ENCODE measurements around the gene C10orf90. TPM values are rescaled to one million over a fixed set of nuclear protein-coding genes. Genes with fewer than 3 reads are reported as not detected.

C10orf90 gene
- total RNA-seq, 2 donors from 2014 or later: 0.33 TPM; not detected in 1

GRCh38 chr10:126434235-126434634, 236.3 kb downstream of the C10orf90 start:
- Mint-ChIP-seq H3K36me3 (ENCODE audit: low read depth) (no peaks in the 10 kb centered on the region), H3K4me1 (peaks cover 18% of the 10 kb centered on the region), H3K27ac (peak overlapping the region; percentile 3), H3K9me3 (no peaks in the 10 kb centered on the region), H3K4me3 (no peak overlapping the region), H3K27me3 (ENCODE audit: insufficient read depth) (peaks cover 8% of the 10 kb centered on the region)
- no peak for TF ChIP-seq CTCF (conservative IDR thresholded peaks at IDR 0.05)
- Histone ChIP-seq H3K4me3 (ENCODE audit: low read length) (peak overlapping the region; percentile 48), H3K9ac (ENCODE audit: extremely low read depth, low read length, poor library complexity, severe bottlenecking) (no peak overlapping the region), H3K27me3 (ENCODE audit: control insufficient read depth, insufficient read depth, low read length, poor library complexity, severe bottlenecking) (peaks cover 11% of the 10 kb centered on the region), H3K27ac (ENCODE audit: low read depth, low read length) (no peak overlapping the region), H3K9me3 (ENCODE audit: control insufficient read depth, low read length) (no peaks in the 10 kb centered on the region), H3K4me1 (ENCODE audit: control insufficient read depth, insufficient read depth, low read length) (peaks cover 11% of the 10 kb centered on the region), H3K36me3 (ENCODE audit: control insufficient read depth, insufficient read depth, low read length) (no peaks in the 10 kb centered on the region)
- WGBS, 2 experiments (ENCODE audit: insufficient coverage in 1 of 2, insufficient read length in 1 of 2): 41 to 78% methylated on average over 5 of the region's 5 CpGs
- DNase-seq: no peak

- Mint-ChIP-seq H3K4me3 (no peak overlapping the region), H3K9me3 (no peaks in the 10 kb centered on the region), H3K27ac (no peak overlapping the region), H3K36me3 (ENCODE audit: low read depth) (no peaks in the 10 kb centered on the region), H3K4me1 (peaks cover 18% of the 10 kb centered on the region), H3K27me3 (ENCODE audit: insufficient read depth) (peaks cover 8% of the 10 kb centered on the region)
- H3K36me3 ChIP-seq (ENCODE audit: control insufficient read depth, insufficient read depth, low read length): no peaks in the 10 kb centered on the region
- no peak overlapping the region for H3K9ac ChIP-seq (ENCODE audit: extremely low read depth, low read length, poor library complexity, severe bottlenecking)
- H3K27me3 ChIP-seq (ENCODE audit: control insufficient read depth, insufficient read depth, low read length, poor library complexity, severe bottlenecking): peaks cover 11% of the 10 kb centered on the region
- H3K4me1 ChIP-seq (ENCODE audit: control insufficient read depth, insufficient read depth, low read length): peaks cover 11% of the 10 kb centered on the region
- no peaks in the 10 kb centered on the region for H3K9me3 ChIP-seq (ENCODE audit: control insufficient read depth, low read length)
- no peak overlapping the region for H3K4me3 ChIP-seq (ENCODE audit: low read length)
- no peak overlapping the region for H3K27ac ChIP-seq (ENCODE audit: low read depth, low read length)
- 93 to 96% methylated on average over 3 to 4 of the region's 5 CpGs for WGBS, 2 experiments (ENCODE audit: insufficient coverage in 1 of 2, insufficient read length in 1 of 2)
- DNase-seq: no peak
- TF ChIP-seq CTCF (conservative IDR thresholded peaks at IDR 0.05): no peak
Measured at GRCh38 chr10:126433351-126433750, 237.1 kb downstream of the C10orf90 start.

GRCh38 chr10:126432507-126432906, 238.0 kb downstream of the C10orf90 start:
- Histone ChIP-seq H3K9ac (ENCODE audit: extremely low read depth, low read length, poor library complexity, severe bottlenecking) (no peak overlapping the region), H3K9me3 (ENCODE audit: control insufficient read depth, low read length) (no peaks in the 10 kb centered on the region), H3K27me3 (ENCODE audit: control insufficient read depth, insufficient read depth, low read length, poor library complexity, severe bottlenecking) (peaks cover 11% of the 10 kb centered on the region), H3K27ac (ENCODE audit: low read depth, low read length) (no peak overlapping the region), H3K4me3 (ENCODE audit: low read length) (no peak overlapping the region), H3K36me3 (ENCODE audit: control insufficient read depth, insufficient read depth, low read length) (no peaks in the 10 kb centered on the region), H3K4me1 (ENCODE audit: control insufficient read depth, insufficient read depth, low read length) (peaks cover 11% of the 10 kb centered on the region)
- WGBS, 2 experiments (ENCODE audit: insufficient coverage in 1 of 2, insufficient read length in 1 of 2): 93 to 97% methylated on average over 7 of the region's 7 CpGs
- Mint-ChIP-seq H3K27ac (no peak overlapping the region), H3K4me1 (peaks cover 18% of the 10 kb centered on the region), H3K4me3 (no peak overlapping the region), H3K36me3 (ENCODE audit: low read depth) (no peaks in the 10 kb centered on the region), H3K9me3 (no peaks in the 10 kb centered on the region), H3K27me3 (ENCODE audit: insufficient read depth) (peaks cover 9% of the 10 kb centered on the region)
- no peak for TF ChIP-seq CTCF (conservative IDR thresholded peaks at IDR 0.05)
- DNase-seq: no peak

Measured in endodermal cell (in vitro differentiated cells).